Endothelial cell of umbilical vein (primary cell): Measurements from ENCODE around the gene PPIE. TPM values are rescaled to one million over a fixed set of nuclear protein-coding genes. Genes with fewer than 3 reads are reported as not detected.
A peak's percentile ranks its signal among the peaks of the same experiment; 100 is the strongest.

Experiments
- BruUV-seq: library from RNA; stranded (reverse); fragments of 400-500 nt; replicated peaks from 2 replicates; lab custom pipeline; 2021; lab: Mats Ljungman, UMichigan
- CTCF ChIA-PET: fragments of 300-600, 350-600 bp; sonication (Branson Sonifier 250); formaldehyde crosslinking; loops from one replicate; lab custom pipeline; 2021; ENCODE audit warnings: antibody characterized with exemption, inconsistent platforms; lab: Charles Lee
- POLR2A ChIA-PET: fragments of 300-600, 350-600 bp; sonication (Branson Sonifier 250); formaldehyde crosslinking; loops from one replicate; lab custom pipeline; 2021; ENCODE audit warnings: antibody characterized with exemption, inconsistent platforms; lab: Charles Lee
- DNase-seq: peaks from one replicate; pipeline ENCODE4 v3.0.0-alpha.2; 2011; ENCODE audit warnings: low read depth, low spot score
- FAIRE-seq: peaks from 2 replicates; lab custom pipeline; 2011; peaks lifted over from hg19 to GRCh38; lab: Jason Lieb, UNC
- H2AFZ ChIP-seq: 2 replicates; pipeline ENCODE4 v1.6.0; 2012; ENCODE audit warnings: low read depth, low read length, control low read depth, inconsistent platforms
- H3K27ac ChIP-seq: 2 replicates; pipeline ENCODE4 v1.5.1; 2011; ENCODE audit warnings: low read depth, mild to moderate bottlenecking, control low read depth, low read length, moderate library complexity; ENCODE audit not compliant: insufficient read depth
- H3K27me3 ChIP-seq, 2 experiments: 2 replicates each; pipeline versions ENCODE4 v1.6.0 to v1.6.1; 2011; ENCODE audit warnings: low read length in 2 of 2, mixed read lengths in 1 of 2; ENCODE audit not compliant: control insufficient read depth in 2 of 2, insufficient read depth in 2 of 2
- H3K36me3 ChIP-seq, 2 experiments: 2 replicates in 1 of 2; 3 replicates in 1 of 2; pipeline ENCODE4 v1.5.1; 2011; ENCODE audit warnings: low read length in 2 of 2, mild to moderate bottlenecking in 1 of 2, moderate library complexity in 1 of 2; ENCODE audit not compliant: control insufficient read depth in 2 of 2, insufficient read depth in 2 of 2; ENCODE audit errors: extremely low read depth in 1 of 2
- H3K4me1 ChIP-seq: 3 replicates; pipeline ENCODE4 v1.5.1; 2011; ENCODE audit warnings: mild to moderate bottlenecking, low read length; ENCODE audit not compliant: control insufficient read depth, insufficient read depth; ENCODE audit errors: extremely low read depth
- H3K4me2 ChIP-seq: 2 replicates; pipeline ENCODE4 v1.6.1; 2011; ENCODE audit warnings: low read length, control low read depth, mixed read lengths; ENCODE audit not compliant: insufficient read depth
- H3K4me3 ChIP-seq, 3 experiments: fragments of 200-600 bp in 1 of 3; sonication (generic), shearing (Covaris generic) in 1 of 3; replicated peaks in 1 of 3; 2 replicates each; pipeline ENCODE4 v1.5.1; 2011 to 2016; ENCODE audit warnings: control low read depth in 3 of 3, low read length in 3 of 3, mild to moderate bottlenecking in 2 of 3, inconsistent platforms in 1 of 3, low read depth in 1 of 3, moderate library complexity in 1 of 3; ENCODE audit not compliant: insufficient read depth in 1 of 3
- H3K79me2 ChIP-seq: 2 replicates; pipeline ENCODE4 v1.6.0; 2012; ENCODE audit warnings: low read length, inconsistent platforms; ENCODE audit not compliant: control insufficient read depth, insufficient read depth
- H3K9ac ChIP-seq: replicated peaks from 2 replicates; pipeline ENCODE3; 2011; ENCODE audit warnings: low read length, control low read depth; ENCODE audit not compliant: insufficient read depth; ENCODE audit errors: extremely low read depth
- H3K9me1 ChIP-seq: replicated peaks from 3 replicates; pipeline ENCODE4 v1.6.0; 2011; ENCODE audit warnings: mild to moderate bottlenecking, low read length; ENCODE audit not compliant: control insufficient read depth, insufficient read depth; ENCODE audit errors: extremely low read depth
- H3K9me3 ChIP-seq: replicated peaks from 2 replicates; pipeline ENCODE4 v1.5.1; 2012; ENCODE audit warnings: low read length, inconsistent platforms; ENCODE audit not compliant: control insufficient read depth, insufficient read depth
- H4K20me1 ChIP-seq: replicated peaks from 2 replicates; pipeline ENCODE3; 2011; ENCODE audit warnings: mild to moderate bottlenecking, low read length; ENCODE audit not compliant: control insufficient read depth, insufficient read depth; ENCODE audit errors: extremely low read depth
- CTCF ChIP-seq, 2 donors: IDR thresholded peaks; 1 replicate in 1 of 2; 2 replicates in 1 of 2; pipeline ENCODE4 v1.5.1; 2011; ENCODE audit warnings: low read length in 2 of 2, mild to moderate bottlenecking in 2 of 2, moderate library complexity in 2 of 2, control low read depth in 1 of 2, inconsistent platforms in 1 of 2, low read depth in 1 of 2; ENCODE audit not compliant: insufficient read depth in 1 of 2; ENCODE audit errors: extremely low read depth in 1 of 2
- EZH2 ChIP-seq: IDR thresholded peaks from 2 replicates; pipeline ENCODE4 v1.6.1; 2012; ENCODE audit warnings: borderline replicate concordance, low read depth, mild to moderate bottlenecking, moderate library complexity, low read length, inconsistent platforms; ENCODE audit not compliant: severe bottlenecking
- JUN ChIP-seq: IDR thresholded peaks from 2 replicates; pipeline ENCODE4 v1.6.1; 2011; ENCODE audit warnings: borderline replicate concordance, low read depth; ENCODE audit not compliant: insufficient read length, insufficient read depth
- MAX ChIP-seq: IDR thresholded peaks from 2 replicates; pipeline ENCODE4 v1.6.1; 2011; ENCODE audit not compliant: insufficient read depth, insufficient read length
- MYC ChIP-seq: IDR thresholded peaks from one replicate; pipeline ENCODE4 v1.6.1; 2011; ENCODE audit warnings: mild to moderate bottlenecking, low read depth, low read length
- POLR2A ChIP-seq: IDR thresholded peaks from 2 replicates; pipeline ENCODE4 v1.6.1; 2012; ENCODE audit warnings: low read depth, mild to moderate bottlenecking, control low read depth, low read length
- dilution Hi-C: fragments of 300-500 bp; cut with MboI; formaldehyde crosslinking; loops from one replicate; pipeline ENCODE4 v1.15.0; 2019; ENCODE audit warnings: low sequenced_read_pairs; ENCODE audit not compliant: extremely low pct_ligation_motif_present
- intact Hi-C: fragments of 100-400 bp; cut with micrococcal nuclease; formaldehyde crosslinking; loops from one replicate; pipeline ENCODE4 v1.10.0; 2022
- polyA plus RNA-seq, 4 experiments: library from polyadenylated mRNA; depleted of rRNA in 3 of 4; stranded (reverse) in 3 of 4; unstranded in 1 of 4; fragments of >200 nt; gene quantifications; 2 replicates each; pipeline versions ENCODE4 v1.2.1 to v1.2.3, GENCODE V29; 2011 to 2012; ENCODE audit warnings: missing spikeins in 1 of 4
- total RNA-seq: library from RNA; stranded (reverse); gene quantifications from 2 replicates; pipeline ENCODE4 v1.2.3, GENCODE V29; 2021

PPIE gene
- total and polyA plus RNA-seq, 2 donors (not counting 3 experiments of a cell fraction or from before 2014, with no cell fraction given), result 44.4 to 74.9 TPM

- Histone ChIP-seq H4K20me1 (no peaks in the 10 kb centered on the region), H3K4me1 (no peaks in the 10 kb centered on the region), H3K4me3 (no peak overlapping the region), H3K4me2 (no peak overlapping the region), H3K79me2 (no peaks in the 10 kb centered on the region), H3K36me3 (no peaks in the 10 kb centered on the region), H3K9ac (no peak overlapping the region), H2AFZ (no peak overlapping the region), H3K9me3 (no peaks in the 10 kb centered on the region), H3K27ac (no peak overlapping the region), H3K27me3 (peaks cover 32 to 47% of the 10 kb centered on the region in 2 experiments), H3K9me1 (no peaks in the 10 kb centered on the region)
- TF ChIP-seq JUN, result no peak
- no peak for TF ChIP-seq POLR2A
- TF ChIP-seq MYC, result no peak
- TF ChIP-seq MAX, result no peak
- ChIA-PET POLR2A (no interaction called here), CTCF (interaction anchor here (4.2 to 6.1 kb wide), 2 partner anchors 46 to 112 kb away, joined by 64 to 68 read pairs; partner anchors contain the start of gene NT5C1A)
- dilution Hi-C loops (no loop called here), intact Hi-C loops (no loop called here)
- BruUV-seq, result no TSS peak
- DNase-seq, result no peak
- no peak for FAIRE-seq
Observed at GRCh38 chr1:39717809-39718208, 20.9 kb upstream of the PPIE start.

DNA sequence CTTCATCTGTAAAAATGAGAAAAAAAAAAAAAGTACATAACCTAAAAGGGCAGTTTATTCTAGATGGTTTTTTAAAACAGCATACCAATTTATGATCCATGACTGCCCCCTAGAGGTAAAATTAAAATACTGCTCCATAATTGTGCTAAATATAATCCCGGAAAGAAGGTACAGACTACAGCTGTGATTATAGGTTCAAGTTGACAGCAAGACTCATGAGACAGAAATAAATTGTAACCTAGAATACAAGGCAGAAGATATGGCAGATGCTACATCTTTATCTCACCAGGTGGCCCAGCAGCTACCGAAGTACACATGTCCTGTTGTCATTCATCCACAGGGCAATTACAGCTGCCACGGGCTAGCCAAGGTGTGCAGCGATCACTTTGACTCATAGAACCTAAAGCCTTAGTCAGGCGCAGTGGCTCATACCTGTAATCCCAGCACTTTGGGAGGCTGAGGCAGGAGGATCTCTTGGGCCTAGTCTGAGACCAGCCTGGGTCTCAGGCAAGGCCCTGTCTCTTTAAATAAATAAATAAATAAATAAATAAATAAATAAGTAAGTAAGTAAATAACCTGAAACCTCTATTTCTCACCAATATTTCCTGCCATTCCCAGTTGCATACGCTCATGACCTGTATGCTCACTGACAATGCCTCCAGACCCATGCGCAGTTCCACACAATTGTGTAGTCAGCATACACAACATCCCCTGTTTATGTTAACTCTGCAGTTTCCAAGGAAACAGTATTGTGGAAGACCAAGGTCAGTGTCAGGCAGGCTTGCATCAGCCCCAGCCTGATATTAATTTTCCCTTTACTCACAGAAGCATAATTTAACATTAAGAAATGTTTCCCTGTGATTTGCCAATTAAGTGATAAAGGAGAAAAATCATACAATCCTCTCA is 18.3 kb upstream of the PPIE start:
- Histone ChIP-seq H2AFZ (no peak overlapping the region), H3K27ac (no peak overlapping the region), H3K79me2 (no peaks in the 10 kb centered on the region), H3K27me3 (peaks cover 25 to 55% of the 10 kb centered on the region in 2 experiments), H3K9me3 (no peaks in the 10 kb centered on the region), H3K4me2 (no peak overlapping the region), H4K20me1 (no peaks in the 10 kb centered on the region), H3K4me3 (no peak overlapping the region), H3K9me1 (no peaks in the 10 kb centered on the region), H3K4me1 (no peaks in the 10 kb centered on the region), H3K9ac (no peak overlapping the region), H3K36me3 (no peaks in the 10 kb centered on the region)
- TF ChIP-seq EZH2 (no peak), CTCF (IDR thresholded peaks at IDR 0.05; ENCODE audit: extremely low read depth in 1 of 2, insufficient read depth in 1 of 2, low read depth in 1 of 2, low read length in 2 of 2) (peak in 1 of 2 donors; percentile 33)
- ChIA-PET CTCF (interaction anchor here (0.6 to 6.1 kb wide), 28 partner anchors 9 to 363 kb away, joined by 3 to 68 read pairs (median 4); partner anchors contain the start of genes NT5C1A and PPIE), POLR2A (no interaction called here)
- no TSS peak for BruUV-seq
- intact Hi-C loops, result loop anchor here (1.0 to 5.0 kb wide), 4 partner anchors 48 to 228 kb away; partner anchors contain the start of genes BMP8A and NT5C1A
- peak; percentile 68 for DNase-seq
- FAIRE-seq, result peak; percentile 82
- dilution Hi-C loops, result no loop called here
